Small intestine (tissue), 7 donors: Measurements from ENCODE around the gene TRNP1. TPM values are rescaled to one million over a fixed set of nuclear protein-coding genes. Genes with fewer than 3 reads are reported as not detected.

Source experiments
- DNase-seq, 2 donors: peaks; one replicate each; pipeline versions ENCODE4 v3.0.0 to v3.0.0-alpha.2; 2013
- FAIRE-seq: peaks from 2 replicates; lab custom pipeline; 2012; peaks lifted over from hg19 to GRCh38; lab: Jason Lieb, UNC
- H3K27ac ChIP-seq, 3 donors: one replicate each; pipeline ENCODE4 v1.5.1; 2013; ENCODE audit warnings: low read length in 2 of 3, mild to moderate bottlenecking in 2 of 3, control low read depth in 1 of 3, inconsistent platforms in 1 of 3, low read depth in 1 of 3, moderate library complexity in 1 of 3
- H3K27me3 ChIP-seq, 3 donors: one replicate each; pipeline ENCODE4 v1.6.1; 2013; ENCODE audit warnings: low read length in 3 of 3, inconsistent platforms in 1 of 3; ENCODE audit not compliant: control insufficient read depth in 3 of 3, insufficient read depth in 3 of 3
- H3K36me3 ChIP-seq, 3 donors: one replicate each; pipeline ENCODE4 v1.6.1; 2013; ENCODE audit warnings: low read length in 3 of 3, inconsistent platforms in 1 of 3, low read depth in 1 of 3, mild to moderate bottlenecking in 1 of 3, moderate library complexity in 1 of 3; ENCODE audit not compliant: control insufficient read depth in 3 of 3, insufficient read depth in 2 of 3
- H3K4me1 ChIP-seq, 3 donors: one replicate each; pipeline ENCODE4 v1.6.1; 2013; ENCODE audit warnings: low read length in 2 of 3, inconsistent platforms in 1 of 3, low read depth in 1 of 3, mild to moderate bottlenecking in 1 of 3, moderate library complexity in 1 of 3; ENCODE audit not compliant: control insufficient read depth in 3 of 3, insufficient read depth in 2 of 3
- H3K4me3 ChIP-seq, 3 donors: one replicate each; pipeline ENCODE4 v1.5.1; 2013; ENCODE audit warnings: low read length in 3 of 3, control low read depth in 1 of 3, inconsistent platforms in 1 of 3, low read depth in 1 of 3, mild to moderate bottlenecking in 1 of 3, moderate library complexity in 1 of 3
- H3K9me3 ChIP-seq, 2 donors: one replicate each; pipeline ENCODE4 v1.6.1; 2013; ENCODE audit warnings: low read depth in 1 of 2, low read length in 1 of 2; ENCODE audit not compliant: control insufficient read depth in 2 of 2, insufficient read depth in 1 of 2
- WGBS, 3 donors: extraction: QIAGEN DNeasy Blood & Tissue Kit; methylation state at CpG; one replicate each; pipeline ENCODE4 v1.1.7; 2013; 5-methylcytosine and 5-hydroxymethylcytosine counted together
- polyA plus RNA-seq, 4 donors: library from polyadenylated mRNA; stranded (reverse) in 3 of 4; unstranded in 1 of 4; fragments of 200-250 nt in 3 of 4; fragments of 120-200 nt in 1 of 4; gene quantifications; one replicate each; pipeline versions ENCODE4 v1.2.1 to v1.2.3, GENCODE V29; 2013
- donor health status: healthy with polysubstance abuse.
- donor health status: control.
- donor health status: control.
- donor health status: Bipolar disorder and iron deficiency.
- donor health status: healthy.

TRNP1 gene
- polyA plus RNA-seq, 4 donors = 4.6 to 15.6 (median 11.8) TPM

DNA sequence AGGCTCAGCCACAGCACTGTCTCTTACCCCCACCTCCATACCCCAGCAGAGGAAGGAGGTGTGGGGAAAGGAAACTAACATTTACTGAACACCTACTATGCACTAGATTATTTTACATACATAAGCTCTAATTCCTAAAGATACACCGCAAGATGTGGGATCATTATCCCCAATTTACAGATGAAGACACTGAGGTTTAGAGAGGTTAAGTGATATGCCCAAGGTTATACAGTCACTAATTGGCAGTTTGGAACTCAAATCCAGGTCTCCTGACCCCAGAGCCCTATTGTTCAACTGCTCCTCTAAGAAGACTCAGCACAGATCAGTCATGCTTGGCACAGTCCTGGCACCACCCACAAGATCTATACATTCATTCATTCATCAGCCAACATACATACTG lies 22.9 kb downstream of the TRNP1 start:
- H3K27ac ChIP-seq = no peak overlapping the region
- no peak overlapping the region for H3K4me3 ChIP-seq
- DNase-seq (no peak), FAIRE-seq (no peak)
- no peaks in the 10 kb centered on the region for H3K9me3 ChIP-seq
- no peaks in the 10 kb centered on the region for H3K36me3 ChIP-seq
- peaks cover 0 to 18% (median 0%) of the 10 kb centered on the region in 3 donors for H3K4me1 ChIP-seq
- H3K27me3 ChIP-seq = peaks cover 0 to 8% (median 8%) of the 10 kb centered on the region in 3 donors
- 91 to 96% (median 93%) methylated on average over 1 of the region's 1 CpG for WGBS, 3 donors

DNA sequence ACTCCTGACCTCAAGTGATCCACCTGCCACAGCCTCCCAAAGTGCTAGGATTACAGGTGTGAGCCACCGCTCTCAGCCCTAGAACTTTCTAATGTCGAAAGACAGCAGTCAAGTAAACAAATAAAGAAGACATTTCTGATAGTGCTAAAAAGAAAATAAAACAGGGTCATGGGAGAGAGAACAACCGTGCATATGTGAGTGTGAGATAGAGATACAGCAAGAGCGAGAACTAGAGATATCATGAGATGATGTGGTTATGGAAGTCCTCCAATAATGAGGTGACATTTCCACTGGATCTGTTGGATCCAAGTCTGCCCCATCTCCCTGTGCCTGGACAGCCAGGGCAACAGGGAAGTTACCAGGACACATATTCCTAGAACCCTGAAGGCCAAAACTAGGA lies 23.7 kb downstream of the TRNP1 start:
- no peaks in the 10 kb centered on the region for H3K9me3 ChIP-seq
- H3K4me1 ChIP-seq = peaks cover 0 to 18% (median 0%) of the 10 kb centered on the region in 3 donors
- H3K27ac ChIP-seq = no peak overlapping the region
- DNase-seq (no peak), FAIRE-seq (no peak)
- WGBS, 3 donors = 85 to 92% (median 85%) methylated on average over 4 of the region's 4 CpGs
- no peaks in the 10 kb centered on the region for H3K36me3 ChIP-seq
- peaks cover 0 to 1% (median 1%) of the 10 kb centered on the region in 3 donors for H3K27me3 ChIP-seq
- H3K4me3 ChIP-seq = no peak overlapping the region

- Histone ChIP-seq H3K4me1 (peaks cover 0 to 12% (median 0%) of the 10 kb centered on the region in 3 donors), H3K9me3 (no peaks in the 10 kb centered on the region), H3K36me3 (no peaks in the 10 kb centered on the region), H3K27me3 (no peaks in the 10 kb centered on the region), H3K4me3 (no peak overlapping the region), H3K27ac (no peak overlapping the region)
- no peak for FAIRE-seq
- 89 to 92% (median 90%) methylated on average over 3 of the region's 3 CpGs for WGBS, 3 donors
- DNase-seq = no peak
These were observed 24.8 kb downstream of the TRNP1 start for GRCh38 chr1:27018316-27018715.

DNA sequence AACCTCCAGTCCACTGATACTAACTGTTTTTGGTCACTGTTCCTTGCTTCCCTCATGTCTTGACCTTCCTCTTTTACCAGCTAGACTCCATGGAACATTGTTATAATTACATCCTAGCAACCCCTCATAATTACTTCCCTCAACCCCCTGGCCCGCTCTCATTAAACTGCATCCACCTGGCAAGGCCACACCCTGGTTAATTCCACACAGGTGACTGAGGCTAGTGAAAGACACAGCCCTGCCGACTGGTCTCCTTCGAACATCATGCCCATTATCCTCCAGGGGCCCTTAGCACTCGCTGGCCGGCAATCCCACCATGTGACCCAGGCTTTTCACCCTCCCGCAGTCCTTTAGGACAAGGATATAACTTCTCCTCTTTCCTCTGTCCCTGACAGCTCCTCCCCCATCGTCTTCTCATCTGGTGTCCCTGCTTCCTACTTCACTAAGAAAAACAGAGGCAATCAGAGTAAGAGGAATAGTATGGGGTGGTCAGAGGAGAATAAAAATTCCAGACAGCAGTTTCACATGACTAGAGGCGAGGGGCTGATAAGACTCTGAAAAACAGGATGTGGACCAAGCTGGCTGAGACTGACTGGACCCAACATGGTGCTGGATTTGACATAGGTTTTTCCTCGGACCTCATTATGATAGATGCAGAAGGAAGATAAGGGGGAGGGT lies 28.0 kb downstream of the TRNP1 start:
- no peak overlapping the region for H3K27ac ChIP-seq
- H3K36me3 ChIP-seq = no peaks in the 10 kb centered on the region
- H3K27me3 ChIP-seq = no peaks in the 10 kb centered on the region
- no peak for FAIRE-seq
- no peaks in the 10 kb centered on the region for H3K9me3 ChIP-seq
- H3K4me3 ChIP-seq = no peak overlapping the region
- 20 to 46% (median 46%) methylated on average over 9 of the region's 9 CpGs for WGBS, 3 donors
- peaks cover 0 to 12% (median 0%) of the 10 kb centered on the region in 3 donors for H3K4me1 ChIP-seq
- DNase-seq = no peak

DNA sequence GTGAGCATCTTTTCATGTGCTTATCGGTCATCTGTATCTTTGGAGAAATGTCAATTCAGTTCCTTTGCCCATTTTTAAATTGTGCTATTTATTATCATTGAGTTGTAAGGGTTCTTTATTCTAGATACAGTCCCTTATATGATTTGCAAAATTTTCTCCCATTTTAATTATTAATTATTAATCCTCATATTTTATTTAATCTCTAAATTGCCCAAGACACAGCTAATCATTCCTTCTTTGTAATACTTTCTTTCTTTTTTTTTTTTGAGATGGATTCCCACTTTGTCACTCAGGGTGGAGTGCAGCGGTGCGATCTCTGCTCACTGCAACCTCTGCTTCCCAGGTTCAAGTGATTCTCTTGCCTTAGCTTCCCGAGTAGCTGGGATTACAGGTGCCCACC lies 32.2 kb downstream of the TRNP1 start:
- DNase-seq (no peak), FAIRE-seq (no peak)
- Histone ChIP-seq H3K36me3 (no peaks in the 10 kb centered on the region), H3K27ac (no peak overlapping the region), H3K4me3 (no peak overlapping the region), H3K4me1 (peaks cover 0 to 12% (median 0%) of the 10 kb centered on the region in 3 donors), H3K27me3 (no peaks in the 10 kb centered on the region), H3K9me3 (no peaks in the 10 kb centered on the region)
- WGBS, 3 donors = 87 to 97% (median 90%) methylated on average over 4 of the region's 4 CpGs

GRCh38 chr1:27026621-27027574 lies 33.4 kb downstream of the TRNP1 start:
- Histone ChIP-seq H3K36me3 (no peaks in the 10 kb centered on the region), H3K4me1 (peaks cover 0 to 10% (median 0%) of the 10 kb centered on the region in 3 donors), H3K27ac (peak overlapping the region in 2 of 3 donors; percentile 11 to 30), H3K9me3 (no peaks in the 10 kb centered on the region), H3K4me3 (no peak overlapping the region), H3K27me3 (no peaks in the 10 kb centered on the region)
- WGBS, 3 donors = 66 to 80% (median 77%) methylated on average over 19 of the region's 19 CpGs
- FAIRE-seq (no peak), DNase-seq (no peak)

- no peaks in the 10 kb centered on the region for H3K36me3 ChIP-seq
- no peaks in the 10 kb centered on the region for H3K27me3 ChIP-seq
- H3K4me1 ChIP-seq = peaks cover 0 to 13% (median 0%) of the 10 kb centered on the region in 3 donors
- DNase-seq (no peak), FAIRE-seq (no peak)
- no peaks in the 10 kb centered on the region for H3K9me3 ChIP-seq
- H3K27ac ChIP-seq = peak overlapping the region in 1 of 3 donors; percentile 30
- no peak overlapping the region for H3K4me3 ChIP-seq
- 72 to 75% (median 72%) methylated on average over 8 of the region's 8 CpGs for WGBS, 3 donors
These were observed 34.2 kb downstream of the TRNP1 start for GRCh38 chr1:27027575-27028250.

GRCh38 chr1:27029517-27029916 lies 36.0 kb downstream of the TRNP1 start:
- WGBS, 3 donors = 81 to 87% (median 84%) methylated on average over 9 of the region's 9 CpGs
- DNase-seq (no peak), FAIRE-seq (no peak)
- H3K4me1 ChIP-seq = peaks cover 0 to 27% (median 2%) of the 10 kb centered on the region in 3 donors
- no peaks in the 10 kb centered on the region for H3K9me3 ChIP-seq
- no peak overlapping the region for H3K27ac ChIP-seq
- no peaks in the 10 kb centered on the region for H3K36me3 ChIP-seq
- H3K4me3 ChIP-seq = no peak overlapping the region
- H3K27me3 ChIP-seq = no peaks in the 10 kb centered on the region
